ENCODE results near the gene FAM163A.

FAM163A gene

DNA sequence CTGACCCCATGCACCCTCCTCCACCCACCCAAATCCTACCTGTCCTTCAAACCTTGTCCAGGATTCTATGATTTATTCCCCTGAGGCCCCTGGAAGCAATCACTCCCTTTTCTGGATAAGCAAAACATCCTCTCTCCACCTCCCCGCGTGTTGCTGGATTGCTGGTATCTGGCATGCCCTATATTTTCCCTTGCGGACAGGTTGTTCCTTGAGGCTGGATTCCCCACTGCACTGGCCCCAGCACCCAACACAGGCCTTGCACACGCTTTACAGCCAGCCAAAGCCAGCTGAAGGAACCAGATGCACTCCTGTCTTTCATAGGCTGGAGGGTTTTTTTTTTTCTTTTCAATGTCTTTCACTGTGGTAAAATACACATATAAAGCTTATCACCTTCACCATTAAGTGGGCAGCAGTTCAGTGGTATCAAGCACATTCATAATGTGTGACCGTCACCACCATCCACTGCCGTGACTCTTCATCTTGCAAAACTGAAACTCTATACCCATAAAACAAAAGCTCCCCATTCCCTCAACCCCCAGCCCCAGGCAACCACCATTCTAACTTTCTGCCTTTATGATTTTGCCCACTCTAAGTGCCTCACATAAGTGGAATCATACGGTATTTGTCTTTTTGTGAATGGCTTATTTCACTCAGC, 83.7 kb downstream of the FAM163A start:
- H3K27me3 ChIP-seq (ENCODE audit: insufficient read depth, low read length, poor library complexity, severe bottlenecking) = no peaks in the 10 kb centered on the region
- no peaks in the 10 kb centered on the region for H3K79me2 ChIP-seq (ENCODE audit: insufficient read depth, low read length)
- no peaks in the 10 kb centered on the region for H3K9me3 ChIP-seq (ENCODE audit: insufficient read depth, low read depth, low read length)
- no peaks in the 10 kb centered on the region for H3K36me3 ChIP-seq (ENCODE audit: insufficient read depth, low read length)
- H3K4me1 ChIP-seq (ENCODE audit: insufficient read depth, low read length, poor library complexity, severe bottlenecking) = peaks cover 13% of the 10 kb centered on the region
- H3K4me3 ChIP-seq (ENCODE audit: low read length, poor library complexity, severe bottlenecking) = no peak overlapping the region
- TF ChIP-seq CTCF (conservative IDR thresholded peaks at IDR 0.05; ENCODE audit: low read length) = no peak
- no peak for TF ChIP-seq EZH2phosphoT487 (IDR thresholded peaks at IDR 0.05; ENCODE audit: borderline replicate concordance)
- no peaks in the 10 kb centered on the region for H3F3A ChIP-seq (ENCODE audit: low read depth)
- no peak overlapping the region for H3K9ac ChIP-seq (ENCODE audit: low read depth, low read length, poor library complexity, severe bottlenecking)
- no peak overlapping the region for H3K4me2 ChIP-seq (ENCODE audit: low read depth, low read length, poor library complexity, severe bottlenecking)
- no peaks in the 10 kb centered on the region for H4K20me1 ChIP-seq (ENCODE audit: insufficient read depth, low read length, poor library complexity, severe bottlenecking)
- H3K9me2 ChIP-seq (replicated peaks; ENCODE audit: low read depth, low read length) = no peaks in the 10 kb centered on the region
- H2AFZ ChIP-seq (ENCODE audit: low read length) = no peak overlapping the region

DNA sequence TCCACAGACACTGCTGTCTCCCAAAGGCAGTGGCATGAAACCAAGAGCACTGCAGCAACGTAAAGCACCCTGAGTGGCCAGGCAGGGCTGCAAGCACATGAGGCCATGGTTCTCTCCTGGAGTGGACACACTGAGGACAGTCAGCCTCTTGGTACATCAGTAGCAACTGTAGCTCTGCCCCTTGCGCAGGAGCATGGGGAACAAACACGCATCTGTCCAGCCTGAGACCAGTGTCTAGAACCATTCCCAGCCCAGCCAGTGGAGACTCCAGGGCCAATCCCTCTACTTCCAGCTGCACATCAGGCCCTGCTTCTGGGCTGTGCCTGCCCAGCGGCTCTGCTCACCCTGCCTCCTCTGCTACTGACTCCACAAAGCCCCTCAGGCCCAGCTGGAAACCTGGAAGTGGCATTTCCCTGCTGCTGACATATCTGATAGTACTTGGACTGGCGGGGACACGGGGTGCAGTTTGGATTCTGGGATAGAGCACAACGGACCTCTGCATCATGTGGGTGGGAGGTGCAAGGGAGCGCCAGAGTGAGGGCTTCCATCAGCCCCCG, 85.5 kb downstream of the FAM163A start:
- Histone ChIP-seq H3F3A (ENCODE audit: low read depth) (no peaks in the 10 kb centered on the region), H3K36me3 (ENCODE audit: insufficient read depth, low read length) (no peaks in the 10 kb centered on the region), H3K9me2 (replicated peaks; ENCODE audit: low read depth, low read length) (no peaks in the 10 kb centered on the region), H3K4me1 (ENCODE audit: insufficient read depth, low read length, poor library complexity, severe bottlenecking) (peaks cover 19% of the 10 kb centered on the region), H3K4me2 (ENCODE audit: low read depth, low read length, poor library complexity, severe bottlenecking) (no peak overlapping the region), H2AFZ (ENCODE audit: low read length) (no peak overlapping the region), H3K27me3 (ENCODE audit: insufficient read depth, low read length, poor library complexity, severe bottlenecking) (no peaks in the 10 kb centered on the region), H4K20me1 (ENCODE audit: insufficient read depth, low read length, poor library complexity, severe bottlenecking) (no peaks in the 10 kb centered on the region), H3K9ac (ENCODE audit: low read depth, low read length, poor library complexity, severe bottlenecking) (no peak overlapping the region), H3K9me3 (ENCODE audit: insufficient read depth, low read depth, low read length) (no peaks in the 10 kb centered on the region), H3K79me2 (ENCODE audit: insufficient read depth, low read length) (no peaks in the 10 kb centered on the region), H3K4me3 (ENCODE audit: low read length, poor library complexity, severe bottlenecking) (no peak overlapping the region)
- TF ChIP-seq CTCF (conservative IDR thresholded peaks at IDR 0.05; ENCODE audit: low read length) (no peak), EZH2phosphoT487 (IDR thresholded peaks at IDR 0.05; ENCODE audit: borderline replicate concordance) (no peak)

GRCh38 chr1:179831225-179831624, 88.1 kb downstream of the FAM163A start:
- Histone ChIP-seq H3F3A (ENCODE audit: low read depth) (no peaks in the 10 kb centered on the region), H3K27me3 (ENCODE audit: insufficient read depth, low read length, poor library complexity, severe bottlenecking) (no peaks in the 10 kb centered on the region), H3K9me2 (replicated peaks; ENCODE audit: low read depth, low read length) (no peaks in the 10 kb centered on the region), H3K4me1 (ENCODE audit: insufficient read depth, low read length, poor library complexity, severe bottlenecking) (peaks cover 19% of the 10 kb centered on the region), H3K4me2 (ENCODE audit: low read depth, low read length, poor library complexity, severe bottlenecking) (peak overlapping the region; percentile 58), H3K4me3 (ENCODE audit: low read length, poor library complexity, severe bottlenecking) (peak overlapping the region; percentile 18), H2AFZ (ENCODE audit: low read length) (peak overlapping the region; percentile 68), H3K9ac (ENCODE audit: low read depth, low read length, poor library complexity, severe bottlenecking) (no peak overlapping the region), H3K36me3 (ENCODE audit: insufficient read depth, low read length) (no peaks in the 10 kb centered on the region), H3K9me3 (ENCODE audit: insufficient read depth, low read depth, low read length) (no peaks in the 10 kb centered on the region), H3K79me2 (ENCODE audit: insufficient read depth, low read length) (no peaks in the 10 kb centered on the region), H4K20me1 (ENCODE audit: insufficient read depth, low read length, poor library complexity, severe bottlenecking) (no peaks in the 10 kb centered on the region)
- no peak for TF ChIP-seq EZH2phosphoT487 (IDR thresholded peaks at IDR 0.05; ENCODE audit: borderline replicate concordance)
- no peak for TF ChIP-seq CTCF (conservative IDR thresholded peaks at IDR 0.05; ENCODE audit: low read length)
